ENCODE data around the gene TAF15.

TAF15 gene

GRCh38 chr17:35809855-35810461 lies 674 bp downstream of the TAF15 start:
- ChIA-PET CTCF (interaction anchor here (1.1 to 2.9 kb wide), 3 partner anchors 40 to 47 kb away, joined by 4 to 54 read pairs (median 27); no protein-coding TSS in a partner anchor), POLR2A (ENCODE audit: low non-redundant PET) (no interaction called here)
- no peak for DNase-seq (ENCODE audit: low spot score)
- peak overlapping the region; percentile 93 for H3K27ac ChIP-seq
- no peak for TF ChIP-seq CTCF (conservative IDR thresholded peaks at IDR 0.05; ENCODE audit: low read depth)

DNA sequence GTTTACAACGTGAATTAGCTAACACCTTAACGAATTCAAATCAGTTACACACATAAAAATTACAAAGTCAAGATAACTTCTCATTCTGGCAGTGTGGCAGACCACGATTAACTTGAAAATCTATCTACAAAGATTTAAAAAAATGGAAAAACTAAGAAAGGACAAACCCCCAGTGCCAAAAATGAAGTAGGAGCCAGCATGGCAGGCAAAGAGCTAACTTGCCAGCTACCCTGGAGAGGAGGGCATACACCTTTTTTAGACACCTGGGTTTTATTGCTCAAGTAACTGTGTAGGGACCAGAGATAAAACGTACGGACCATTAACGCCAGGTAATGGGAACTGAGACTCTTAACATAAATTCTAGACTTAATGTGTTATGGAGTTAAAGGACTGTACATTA lies 2.5 kb downstream of the TAF15 start:
- no peak for TF ChIP-seq CTCF (conservative IDR thresholded peaks at IDR 0.05; ENCODE audit: low read depth)
- H3K27ac ChIP-seq: no peak overlapping the region
- POLR2A ChIA-PET (ENCODE audit: low non-redundant PET): no interaction called here
- DNase-seq (ENCODE audit: low spot score): no peak
- CTCF ChIA-PET: interaction anchor here (0.5 kb wide), 1 partner anchor 754 kb away, joined by 3 read pairs; no protein-coding TSS in a partner anchor

- 0 out of 2 replicates have a peak overlapping the region, but pooled peaks have one; percentile 30 for H3K27ac ChIP-seq
- ChIA-PET POLR2A (ENCODE audit: low non-redundant PET) (no interaction called here), CTCF (interaction anchor here (0.5 to 0.6 kb wide), 2 partner anchors 337 to 755 kb away, joined by 3 read pairs; no protein-coding TSS in a partner anchor)
- DNase-seq (ENCODE audit: low spot score): no peak
- TF ChIP-seq CTCF (conservative IDR thresholded peaks at IDR 0.05; ENCODE audit: low read depth): no peak
These were observed 3.2 kb downstream of the TAF15 start for GRCh38 chr17:35812456-35812855.

DNA sequence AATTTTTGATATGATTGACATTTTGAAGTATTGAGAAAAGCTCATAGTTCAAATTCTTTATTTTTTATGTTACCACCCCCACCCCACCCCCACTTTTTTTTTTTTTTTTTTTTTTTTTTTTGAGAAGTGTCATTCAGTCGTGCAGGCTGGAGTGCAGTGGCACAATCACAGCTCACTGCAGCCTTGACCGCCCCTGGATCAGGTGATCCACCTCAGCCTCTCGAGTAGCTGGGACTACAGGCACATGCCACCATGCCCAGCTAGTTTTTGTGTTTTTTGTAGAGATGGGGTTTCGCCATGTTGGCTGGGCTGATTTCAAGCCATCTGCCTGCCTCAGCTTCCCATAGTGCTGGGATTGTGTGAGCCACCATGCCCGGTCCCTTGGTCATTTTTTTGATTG lies 7.4 kb downstream of the TAF15 start:
- no peak for TF ChIP-seq CTCF (conservative IDR thresholded peaks at IDR 0.05; ENCODE audit: low read depth)
- H3K27ac ChIP-seq: no peak overlapping the region
- DNase-seq (ENCODE audit: low spot score): no peak
- ChIA-PET POLR2A (ENCODE audit: low non-redundant PET) (interaction anchor here (0.6 kb wide), 1 partner anchor 41 kb away, joined by 7 read pairs; no protein-coding TSS in a partner anchor), CTCF (interaction anchor here (0.6 to 1.4 kb wide), 5 partner anchors 12 to 1136 kb away, joined by 3 to 6 read pairs (median 4); no protein-coding TSS in a partner anchor)

- ChIA-PET POLR2A (ENCODE audit: low non-redundant PET) (interaction anchor here (0.6 to 0.8 kb wide), 2 partner anchors 8 to 41 kb away, joined by 3 to 7 read pairs; partner anchors contain the start of gene TAF15), CTCF (interaction anchor here (0.6 to 1.3 kb wide), 3 partner anchors 12 to 191 kb away, joined by 3 to 6 read pairs (median 4); no protein-coding TSS in a partner anchor)
- no peak for TF ChIP-seq CTCF (conservative IDR thresholded peaks at IDR 0.05; ENCODE audit: low read depth)
These were observed 7.9 kb downstream of the TAF15 start for GRCh38 chr17:35817196-35817595.

DNA sequence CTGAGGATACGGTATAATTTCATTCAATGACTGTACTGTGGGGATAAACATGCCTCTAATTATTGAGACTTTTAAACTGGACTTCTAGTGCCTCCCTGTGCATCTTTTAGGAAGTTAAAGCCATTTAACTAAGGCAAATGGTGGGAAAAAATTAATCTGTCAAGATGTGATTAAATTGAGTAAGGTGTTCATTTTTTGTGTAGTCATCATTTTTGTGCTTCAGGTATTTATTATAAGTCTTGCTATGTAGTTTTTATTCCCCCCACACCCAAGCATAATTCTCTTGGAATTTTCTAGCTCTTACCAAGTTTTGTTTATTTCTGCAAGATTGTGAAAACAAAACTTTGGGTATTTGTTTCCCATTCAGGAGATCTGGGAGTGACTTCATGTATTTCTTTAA lies 10.2 kb downstream of the TAF15 start:
- no peak for DNase-seq (ENCODE audit: low spot score)
- TF ChIP-seq CTCF (conservative IDR thresholded peaks at IDR 0.05; ENCODE audit: low read depth): no peak
- ChIA-PET POLR2A (ENCODE audit: low non-redundant PET) (interaction anchor here (1.0 kb wide), 1 partner anchor 10 kb away, joined by 4 read pairs; the partner anchor contains the start of gene TAF15), CTCF (interaction anchor here (0.5 to 0.8 kb wide), 3 partner anchors 23 to 629 kb away, joined by 3 to 5 read pairs (median 4); no protein-coding TSS in a partner anchor)
- no peak overlapping the region for H3K27ac ChIP-seq

More at GRCh38 chr17:35817196-35817595, 7.9 kb downstream of the TAF15 start:
- DNase-seq (ENCODE audit: low spot score): no peak
- no peak overlapping the region for H3K27ac ChIP-seq
